SHP77 treated with DMSO at 0.1 percent for 48 hours (cell line): Measurements from ENCODE around the gene POLR2I.
"Not testable (repeated sequence)": the region's sequence is repeated elsewhere in the genome, so short reads cannot be mapped to it uniquely, and the experiment has no call there.

ENCODE experiments used
- DNase-seq: peaks from one replicate; lab custom pipeline; 2025; lab: John Stamatoyannopoulos, UW

POLR2I gene

DNA sequence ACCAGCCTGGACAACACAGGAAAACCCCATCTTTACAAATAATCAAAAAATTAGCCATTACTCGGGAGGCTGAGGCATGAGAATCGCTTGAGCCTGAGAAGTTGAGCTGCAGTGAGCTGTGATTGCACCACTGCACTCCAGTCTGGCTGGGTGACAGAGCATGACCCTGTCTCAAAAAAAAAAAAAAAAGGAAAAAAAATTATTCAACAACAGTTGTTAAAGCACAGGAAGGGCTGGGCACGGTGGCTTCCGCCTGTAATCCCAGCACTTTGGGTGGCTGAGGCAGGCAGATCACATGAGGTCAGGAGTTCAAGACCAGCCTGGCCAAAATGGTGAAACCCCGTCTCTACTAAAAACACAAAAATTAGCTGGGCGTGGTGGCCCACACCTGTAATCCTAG is 16.5 kb upstream of the POLR2I start:
- DNase-seq, result not testable (repeated sequence)

GRCh38 chr19:36128392-36128736 is 13.7 kb upstream of the POLR2I start:
- DNase-seq, result no peak

DNA sequence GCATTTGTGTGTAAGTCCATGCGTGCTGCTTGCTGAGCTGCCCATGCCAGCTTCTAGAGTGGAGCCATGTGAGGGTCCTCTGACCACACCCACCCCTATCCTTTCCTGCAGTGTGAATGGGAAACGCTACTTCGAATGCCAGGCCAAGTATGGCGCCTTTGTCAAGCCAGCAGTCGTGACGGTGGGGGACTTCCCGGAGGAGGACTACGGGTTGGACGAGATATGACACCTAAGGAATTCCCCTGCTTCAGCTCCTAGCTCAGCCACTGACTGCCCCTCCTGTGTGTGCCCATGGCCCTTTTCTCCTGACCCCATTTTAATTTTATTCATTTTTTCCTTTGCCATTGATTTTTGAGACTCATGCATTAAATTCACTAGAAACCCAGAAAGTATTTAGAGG is 10.9 kb upstream of the POLR2I start:
- DNase-seq, result no peak

DNA sequence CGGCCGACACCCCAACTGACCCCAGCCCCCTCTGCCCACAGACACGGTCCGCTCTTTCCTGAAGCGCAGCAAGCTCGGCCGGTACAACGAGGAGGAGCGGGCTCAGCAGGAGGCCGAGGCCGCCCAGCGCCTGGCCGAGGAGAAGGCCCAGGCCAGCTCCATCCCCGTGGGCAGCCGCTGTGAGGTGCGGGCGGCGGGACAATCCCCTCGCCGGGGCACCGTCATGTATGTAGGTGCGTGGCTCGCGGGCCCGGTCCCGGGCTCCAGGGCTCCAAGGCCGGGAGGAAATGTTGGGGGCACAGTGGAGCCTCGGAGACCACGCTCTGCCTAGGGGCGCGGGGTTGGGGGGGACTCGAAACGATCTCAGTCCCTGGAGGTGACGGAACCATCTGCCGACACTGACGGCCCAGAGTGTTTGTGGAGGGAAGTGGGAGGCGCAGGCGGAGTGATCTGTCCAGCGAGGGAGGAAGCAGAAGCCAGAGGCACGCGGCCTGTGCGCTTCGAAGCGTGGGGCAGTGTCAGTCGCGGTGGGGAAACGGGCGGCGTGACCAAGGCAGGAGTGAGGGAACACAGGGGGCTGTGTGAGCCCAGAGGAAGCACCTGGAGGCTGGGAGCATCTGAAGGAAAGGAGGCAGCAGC is 6.9 kb upstream of the POLR2I start:
- DNase-seq, result no peak

DNA sequence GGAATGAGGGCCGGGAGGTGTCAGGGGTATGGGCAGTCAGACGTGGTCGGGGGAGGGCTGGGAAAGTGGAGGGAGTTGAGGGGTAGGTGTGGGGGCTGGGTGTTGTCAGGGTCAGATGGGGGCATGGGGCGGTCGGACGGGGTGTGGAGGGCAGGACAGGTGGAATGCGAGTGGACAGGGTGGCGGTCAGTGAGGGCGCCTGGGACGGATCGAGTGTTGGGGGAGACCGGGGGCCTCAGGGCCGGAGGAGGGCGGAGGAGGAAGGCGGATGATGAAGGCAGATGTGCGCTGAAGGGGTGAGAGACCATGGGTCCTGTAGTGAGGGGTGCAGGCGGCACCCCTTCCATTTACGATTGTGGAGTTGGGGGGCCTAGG is 6.3 kb upstream of the POLR2I start:
- DNase-seq, result no peak

GRCh38 chr19:36120092-36120983 is 5.7 kb upstream of the POLR2I start:
- DNase-seq, result no peak

GRCh38 chr19:36116344-36116637 is 1.6 kb upstream of the POLR2I start:
- no peak for DNase-seq

DNA sequence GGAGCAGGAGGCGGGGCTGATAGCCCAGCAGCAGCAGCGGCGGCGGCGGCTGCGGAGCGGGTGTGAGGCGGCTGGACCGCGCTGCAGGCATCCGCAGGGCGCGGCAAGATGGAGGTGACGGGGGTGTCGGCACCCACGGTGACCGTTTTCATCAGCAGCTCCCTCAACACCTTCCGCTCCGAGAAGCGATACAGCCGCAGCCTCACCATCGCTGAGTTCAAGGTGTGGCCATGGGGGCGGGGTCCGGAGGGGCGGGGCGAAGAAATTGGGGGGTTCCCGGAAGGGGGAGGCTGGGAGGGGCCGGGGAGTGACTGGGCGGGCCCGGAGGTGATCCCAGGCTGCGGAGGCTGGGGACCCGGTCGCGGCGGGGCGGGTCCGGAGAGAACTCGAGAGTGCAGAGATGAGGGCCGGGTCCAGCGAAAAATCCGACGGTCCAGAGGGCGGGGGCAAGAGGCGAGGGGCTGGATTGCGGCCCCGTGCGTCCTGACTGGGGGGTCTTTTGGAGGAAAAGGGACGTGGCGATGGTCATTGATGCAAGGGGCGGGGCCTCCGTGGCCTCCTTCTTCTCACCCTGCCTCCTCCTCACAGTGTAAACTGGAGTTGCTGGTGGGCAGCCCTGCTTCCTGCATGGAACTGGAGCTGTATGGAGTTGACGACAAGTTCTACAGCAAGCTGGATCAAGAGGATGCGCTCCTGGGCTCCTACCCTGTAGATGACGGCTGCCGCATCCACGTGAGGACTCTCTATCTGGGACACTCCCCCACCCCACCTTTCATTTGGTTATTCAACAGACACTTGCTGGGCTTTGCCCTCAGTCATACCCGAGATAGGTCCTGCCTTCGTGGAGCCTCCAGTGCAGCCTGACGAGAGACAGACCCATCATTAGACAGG is 1.0 kb upstream of the POLR2I start, which contains the start of gene TBCB:
TSS of gene TBCB (plus strand) at position 16 of the 891 bp plus-strand sequence. CDS start at position 109, 93 bp downstream.
- no peak for DNase-seq

- no peak for DNase-seq
Measured at GRCh38 chr19:36113894-36114720, 568 bp downstream of the POLR2I start.

DNA sequence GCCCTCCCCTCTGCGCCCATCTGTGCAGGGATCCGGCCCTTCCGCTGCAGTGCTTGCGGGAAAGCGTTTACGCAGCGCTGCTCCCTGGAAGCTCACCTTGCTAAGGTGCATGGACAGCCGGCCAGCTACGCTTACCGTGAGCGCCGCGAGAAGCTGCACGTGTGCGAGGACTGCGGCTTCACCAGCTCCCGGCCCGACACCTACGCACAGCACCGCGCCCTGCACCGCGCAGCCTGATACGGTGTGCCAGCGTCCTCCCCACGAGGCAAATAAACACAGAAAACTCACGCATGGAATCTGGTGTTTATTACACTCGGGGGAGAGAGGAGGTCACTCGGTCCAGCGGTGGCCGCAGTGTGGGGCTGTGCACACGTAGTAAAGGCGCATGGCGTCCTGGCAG is 1.2 kb downstream of the POLR2I start:
- no peak for DNase-seq

DNA sequence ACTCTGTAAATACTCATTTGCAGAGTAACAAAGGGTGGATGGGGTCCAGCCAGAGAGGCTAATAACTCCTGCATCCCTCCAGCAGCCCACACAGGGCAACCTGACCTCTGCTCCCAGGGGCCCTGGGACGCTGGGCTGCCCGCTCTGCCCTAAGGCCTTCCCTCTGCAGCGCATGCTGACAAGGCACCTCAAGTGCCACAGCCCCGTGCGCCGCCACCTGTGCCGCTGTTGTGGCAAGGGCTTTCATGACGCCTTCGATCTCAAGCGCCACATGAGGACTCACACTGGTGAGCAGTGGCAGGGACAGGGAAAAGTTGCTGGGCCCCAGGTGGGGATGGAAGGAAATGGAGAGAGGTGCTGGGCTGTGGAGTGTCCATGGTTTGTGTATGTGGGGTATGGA is 2.0 kb downstream of the POLR2I start:
- no peak for DNase-seq

DNA sequence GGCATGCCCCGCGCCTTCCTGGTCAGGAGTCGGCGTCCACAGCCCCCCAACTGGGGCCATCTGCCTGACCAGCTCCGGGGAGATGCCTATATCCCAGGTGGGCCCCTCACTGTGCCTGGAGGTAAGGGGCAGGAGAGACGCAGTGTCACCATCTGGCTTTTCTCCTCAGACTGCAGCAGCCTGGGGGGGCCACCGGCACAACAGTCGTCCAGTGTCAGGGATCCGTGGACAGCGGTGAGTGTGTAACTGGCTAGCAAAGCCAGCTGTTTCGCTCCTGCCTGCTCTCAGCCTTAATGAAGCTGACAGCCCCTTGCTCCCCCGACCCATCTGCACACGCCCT is 3.5 kb downstream of the POLR2I start:
- DNase-seq, result no peak

GRCh38 chr19:36110487-36111199 is 4.0 kb downstream of the POLR2I start, which contains the start of gene OVOL3:
Gene OVOL3 (plus strand): TSS chr19:36111143. CDS start chr19:36111203, 60 bp downstream.
- DNase-seq, result no peak

DNA sequence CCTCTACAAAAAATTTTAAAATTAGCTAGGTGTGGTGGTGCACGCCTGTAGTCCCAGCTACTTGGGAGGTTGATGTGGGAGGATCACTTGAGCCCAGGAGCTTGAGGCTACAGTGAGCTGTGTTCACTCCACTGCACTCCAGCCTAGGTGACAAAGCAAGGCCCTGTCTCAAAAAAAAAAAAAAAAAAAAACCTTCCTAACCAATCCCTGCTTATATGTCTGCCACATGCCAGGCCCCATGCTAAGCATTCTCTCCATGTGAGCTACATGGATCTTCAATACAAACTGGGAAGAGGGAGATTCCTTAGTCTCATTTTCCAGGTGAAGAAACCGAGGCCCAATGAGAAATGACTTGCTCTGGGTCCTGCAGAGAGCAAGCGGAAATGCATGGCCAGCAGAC is 6.0 kb downstream of the POLR2I start:
- no peak for DNase-seq

DNA sequence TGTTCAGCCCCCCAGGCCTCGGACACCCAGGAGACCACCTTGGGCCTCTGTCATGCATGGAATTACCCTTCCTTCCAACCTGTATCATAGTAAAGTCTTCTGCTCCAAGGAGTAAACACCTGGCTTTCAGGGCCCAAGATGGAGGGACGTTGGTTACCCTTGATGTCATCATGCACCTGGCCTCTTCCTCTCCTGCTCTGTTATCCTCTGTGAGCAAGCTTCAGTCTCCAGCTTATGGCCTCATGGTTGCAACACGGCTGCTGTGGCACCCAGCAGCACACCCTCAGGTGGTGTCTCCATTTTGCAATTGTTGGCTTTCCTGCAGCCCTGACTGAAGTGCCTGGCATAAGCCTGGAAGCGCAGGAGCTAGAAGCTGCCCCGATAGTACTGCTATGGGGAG is 7.7 kb downstream of the POLR2I start:
- DNase-seq, result no peak

- DNase-seq, result no peak
Measured at GRCh38 chr19:36106441-36106840, 8.2 kb downstream of the POLR2I start.

GRCh38 chr19:36103842-36104552 is 10.7 kb downstream of the POLR2I start:
- DNase-seq, result no peak

DNA sequence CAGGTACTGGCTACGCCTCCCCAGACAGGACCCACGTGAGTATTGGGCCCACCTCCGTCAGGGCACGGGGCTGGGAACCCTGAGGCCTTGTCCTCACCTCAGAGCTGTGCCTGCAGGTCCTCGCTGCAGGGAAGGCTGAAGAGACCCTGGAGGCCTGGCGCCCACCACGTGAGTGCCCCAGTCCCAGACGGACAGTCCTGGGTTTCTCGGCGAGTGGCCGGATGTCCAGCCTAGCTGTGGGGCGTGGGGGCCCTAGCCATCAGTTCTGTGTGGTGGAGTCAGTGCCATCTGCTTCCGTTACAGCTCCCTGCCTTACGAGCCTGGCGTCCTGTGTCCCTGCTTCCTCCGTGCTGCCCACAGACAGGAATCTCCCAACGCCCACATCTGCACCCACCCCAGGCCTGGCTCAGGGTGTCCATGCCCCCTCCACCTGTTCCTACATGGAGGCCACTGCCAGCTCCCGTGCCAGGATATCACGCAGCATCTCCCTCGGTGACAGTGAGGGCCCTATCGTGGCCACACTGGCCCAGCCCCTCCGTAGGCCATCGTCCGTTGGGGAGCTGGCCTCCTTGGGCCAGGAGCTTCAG is 11.5 kb downstream of the POLR2I start:
- no peak for DNase-seq

GRCh38 chr19:36101550-36102327 is 12.9 kb downstream of the POLR2I start:
- no peak for DNase-seq
